HG03457 (cell line): Measurements from ENCODE around the gene CCDC120.
A peak's percentile ranks its signal among the peaks of the same experiment; 100 is the strongest.

Experiments used
- ATAC-seq: cut with Tn5 transposase; IDR thresholded peaks from one replicate; pipeline ENCODE4 v1.9.1; 2021; ENCODE audit warnings: moderate number of reproducible peaks; ENCODE audit not compliant: unreplicated experiment

The CCDC120 gene

GRCh38 chrX:49100704-49101628, 42.2 kb downstream of the CCDC120 start:
- ATAC-seq: peak; percentile 91

DNA sequence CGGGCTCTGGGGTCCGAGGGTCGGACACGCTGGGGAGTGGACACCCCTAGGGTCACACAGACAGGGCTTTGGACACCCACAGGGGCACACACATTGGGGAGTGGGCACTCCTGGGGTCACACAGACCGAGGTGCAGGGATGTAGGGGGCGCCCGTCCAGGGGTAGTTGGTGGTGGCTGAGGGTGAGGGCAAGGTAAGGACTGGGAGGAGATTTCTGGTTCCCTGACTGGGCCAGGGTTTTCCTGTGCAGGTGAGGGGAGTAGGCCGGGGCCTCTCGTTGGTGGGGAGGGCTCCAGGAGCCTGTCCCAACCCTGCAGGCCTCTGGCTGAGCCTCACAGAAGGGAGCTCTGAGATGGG, 42.8 kb downstream of the CCDC120 start:
- no peak for ATAC-seq

DNA sequence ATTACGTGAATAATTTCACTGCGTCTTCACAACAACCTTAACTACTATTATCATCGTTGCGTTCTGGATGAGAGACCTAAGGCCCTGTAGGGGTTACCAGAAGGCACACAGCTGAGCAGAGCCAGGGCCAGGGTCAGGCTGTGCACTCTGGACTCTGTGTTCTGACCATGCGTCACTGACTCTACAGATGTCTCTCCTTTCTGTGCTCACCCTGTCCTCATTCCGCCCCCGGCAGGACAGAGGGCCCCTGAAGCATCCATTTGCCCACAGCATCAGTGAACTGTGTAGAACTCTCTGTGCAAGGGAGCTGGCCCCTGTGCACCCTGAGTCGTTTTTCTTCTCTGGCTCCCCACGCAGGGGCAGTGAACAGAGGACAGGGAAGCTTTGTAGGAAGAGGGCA, 43.4 kb downstream of the CCDC120 start:
- no peak for ATAC-seq

DNA sequence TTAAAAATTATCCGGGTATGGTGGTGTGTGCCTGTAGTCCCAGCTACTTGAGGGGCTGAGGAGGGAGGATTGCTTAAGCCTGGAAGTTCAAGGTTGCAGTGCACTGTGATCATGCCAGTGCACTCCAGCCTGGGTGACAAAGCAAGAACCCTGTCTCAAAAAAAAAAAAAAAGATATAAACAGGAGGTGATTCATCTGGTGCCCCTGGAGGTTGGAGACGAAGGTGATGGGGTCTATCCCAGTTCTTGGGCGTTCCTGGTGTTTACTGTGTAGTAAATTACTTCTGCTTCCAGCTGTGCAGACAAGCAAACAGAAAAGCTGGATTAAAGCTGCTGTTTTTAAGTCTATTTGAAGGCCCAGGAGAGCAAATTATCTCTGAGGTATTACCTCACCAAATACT, 44.8 kb downstream of the CCDC120 start:
- no peak for ATAC-seq

DNA sequence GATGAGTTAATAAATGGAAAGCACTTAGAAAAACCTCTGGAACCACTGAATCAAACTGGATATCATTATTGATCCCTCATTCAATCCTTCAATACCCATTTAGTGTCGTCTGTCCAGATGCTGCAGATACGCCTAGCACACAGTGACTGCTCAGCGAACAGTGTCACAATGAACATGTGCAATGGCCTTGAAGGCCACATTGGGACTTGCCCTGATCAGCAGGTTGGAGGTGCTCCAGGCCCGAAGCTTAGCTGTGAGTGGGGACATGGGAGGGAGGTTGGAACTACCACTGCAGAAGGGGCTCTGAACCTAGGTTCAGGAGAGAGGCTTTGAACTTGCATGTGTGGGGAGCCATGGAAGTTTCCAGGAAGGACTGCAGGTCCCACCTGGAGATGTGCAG, 47.5 kb downstream of the CCDC120 start:
- no peak for ATAC-seq

- ATAC-seq: no peak
These were observed 48.1 kb downstream of the CCDC120 start for GRCh38 chrX:49106930-49107329.

- ATAC-seq: no peak
These were observed 49.8 kb downstream of the CCDC120 start for GRCh38 chrX:49108641-49109040.

GRCh38 chrX:49110417-49110816, 51.6 kb downstream of the CCDC120 start:
- ATAC-seq: no peak

DNA sequence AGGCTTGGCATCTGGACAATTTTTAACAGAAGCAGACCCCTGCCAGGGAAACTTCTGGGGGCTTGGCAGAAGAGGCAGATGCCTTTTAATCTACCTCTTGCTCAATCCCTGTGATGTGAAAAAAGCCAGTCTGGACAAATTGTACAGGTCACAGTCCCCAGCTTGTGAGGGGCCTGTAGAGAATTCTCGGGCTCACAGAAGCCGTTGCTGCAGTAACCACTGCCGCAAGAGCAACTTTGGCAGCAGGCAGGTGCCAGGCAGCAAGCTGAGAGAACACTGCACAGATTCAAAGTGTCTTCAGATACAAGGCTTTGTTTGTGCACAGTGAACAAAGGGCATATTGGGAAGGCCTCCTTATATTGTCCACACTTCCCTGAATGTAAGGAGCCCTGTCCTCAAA, 53.0 kb downstream of the CCDC120 start:
- no peak for ATAC-seq

GRCh38 chrX:49116076-49116475, 57.3 kb downstream of the CCDC120 start:
- no peak for ATAC-seq

GRCh38 chrX:49116716-49117115, 57.9 kb downstream of the CCDC120 start:
- ATAC-seq: no peak

DNA sequence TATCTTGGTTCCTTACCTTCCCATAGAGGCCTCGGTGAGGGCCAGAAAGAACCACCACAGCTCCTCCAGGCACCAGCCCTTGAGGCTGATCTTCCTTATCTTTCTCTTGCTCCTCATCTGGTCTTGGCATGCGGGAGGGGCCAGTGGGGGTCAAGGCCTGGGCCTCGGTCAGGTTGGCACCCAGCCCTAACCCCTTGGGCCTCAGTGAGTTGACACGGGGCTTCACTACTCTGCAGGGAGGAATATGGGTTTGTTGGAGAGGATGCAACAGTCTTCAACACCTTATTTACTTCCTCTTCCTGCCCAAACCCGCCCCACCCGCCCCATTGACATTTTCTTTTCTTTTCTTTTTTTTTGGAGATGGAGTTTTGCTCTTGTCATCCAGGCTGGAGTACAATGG, 58.8 kb downstream of the CCDC120 start:
- no peak for ATAC-seq
